DMS 273 (cell line): ENCODE results near the gene ITGA7.
A peak's percentile ranks its signal among the peaks of the same experiment; 100 is the strongest.

Source experiments
- DNase-seq: peaks from one replicate; lab custom pipeline; 2025; ENCODE audit not compliant: unreplicated experiment; lab: John Stamatoyannopoulos, UW

ITGA7 gene

GRCh38 chr12:55736780-55737580 lies 29.3 kb upstream of the ITGA7 start:
- DNase-seq, result peak; percentile 90

GRCh38 chr12:55736076-55736475 lies 28.4 kb upstream of the ITGA7 start:
- DNase-seq, result no peak

- no peak for DNase-seq
Measured at GRCh38 chr12:55734595-55734994, 26.9 kb upstream of the ITGA7 start.

- no peak for DNase-seq
Measured at GRCh38 chr12:55733858-55734257, 26.2 kb upstream of the ITGA7 start.

GRCh38 chr12:55733021-55733555 lies 25.4 kb upstream of the ITGA7 start:
- no peak for DNase-seq

- no peak for DNase-seq
Measured at GRCh38 chr12:55732288-55732687, 24.6 kb upstream of the ITGA7 start.

GRCh38 chr12:55729819-55730818 lies 22.4 kb upstream of the ITGA7 start:
- DNase-seq, result peak; percentile 49

- peak; percentile 94 for DNase-seq
Measured at GRCh38 chr12:55728939-55729818, 21.5 kb upstream of the ITGA7 start, which contains the start of gene CD63. CD63 (minus strand) TSS chr12:55729009; CDS start chr12:55728341, 668 bp downstream.

- peak; percentile 53 for DNase-seq
Measured at GRCh38 chr12:55728186-55728938, 20.7 kb upstream of the ITGA7 start.

GRCh38 chr12:55727643-55728185 lies 20.0 kb upstream of the ITGA7 start:
- DNase-seq, result peak; percentile 53

- no peak for DNase-seq
Measured at GRCh38 chr12:55726971-55727370, 19.3 kb upstream of the ITGA7 start.

- no peak for DNase-seq
Measured at GRCh38 chr12:55725556-55725955, 17.9 kb upstream of the ITGA7 start.

- DNase-seq, result peak; percentile 63
Measured at GRCh38 chr12:55724940-55725309, 17.2 kb upstream of the ITGA7 start.

- peak; percentile 80 for DNase-seq
Measured at GRCh38 chr12:55724226-55724939, 16.7 kb upstream of the ITGA7 start.

- no peak for DNase-seq
Measured at GRCh38 chr12:55723516-55724225, 16.0 kb upstream of the ITGA7 start.

- peak; percentile 14 for DNase-seq
Measured at GRCh38 chr12:55722948-55723347, 15.2 kb upstream of the ITGA7 start.

- peak; percentile 27 for DNase-seq
Measured at GRCh38 chr12:55721601-55722213, 14.0 kb upstream of the ITGA7 start.
